Measurements from ENCODE around the gene GUCY1B1.
A peak's percentile ranks its signal among the peaks of the same experiment; 100 is the strongest.

The GUCY1B1 gene

DNA sequence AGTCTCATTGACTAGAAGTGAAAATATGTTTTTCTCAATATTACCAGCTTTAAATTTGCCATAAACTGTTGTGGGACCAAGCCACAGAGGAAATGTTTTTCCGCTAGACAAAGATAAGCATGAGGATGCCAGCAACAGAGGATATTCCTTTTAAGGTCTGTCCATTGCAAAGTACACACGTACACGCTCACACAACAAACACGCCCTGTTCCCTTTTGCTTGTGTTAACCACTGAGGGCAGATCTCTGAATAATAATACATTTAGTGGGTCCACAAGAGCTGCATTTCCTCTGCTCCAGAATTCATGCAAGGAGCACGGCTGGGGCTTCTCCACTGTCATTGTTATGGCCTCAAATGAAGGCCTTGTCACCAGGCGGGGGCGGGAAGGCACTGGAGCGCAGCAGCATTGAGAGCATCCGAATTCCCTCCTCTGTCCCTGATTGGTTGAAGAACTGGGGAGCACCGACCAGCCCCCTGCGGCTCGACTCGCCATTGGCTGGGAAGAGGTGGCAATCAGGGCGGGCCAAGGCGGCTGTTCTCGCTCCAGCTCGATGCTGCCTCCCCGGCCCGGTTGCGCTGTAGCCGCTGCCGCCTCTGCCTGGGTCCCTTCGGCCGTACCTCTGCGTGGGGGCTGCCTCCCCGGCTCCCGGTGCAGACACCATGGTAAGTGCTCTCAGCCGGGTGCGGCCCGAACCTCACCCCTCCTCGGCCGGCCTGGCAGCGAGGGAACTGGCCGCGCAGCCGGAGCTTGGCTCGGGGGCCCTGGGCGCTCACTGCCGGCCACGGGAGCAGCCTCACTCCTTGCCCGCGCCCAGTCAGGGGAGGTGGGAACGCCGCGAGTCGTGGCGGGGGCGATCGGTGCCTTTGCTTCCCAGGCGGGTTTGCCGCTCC, at the start of gene GUCY1B1:
Gene GUCY1B1, plus strand, starts transcription at position 541 of the 891 bp plus-strand sequence. Its CDS starts 120 bp downstream, at position 661.
- no peaks in the 10 kb centered on the region for H4K20me1 ChIP-seq
- H3K27me3 ChIP-seq = peaks cover 24% of the 10 kb centered on the region
- H3K9ac ChIP-seq = peak within 1 kb of the TSS; percentile 72
- no peaks in the 10 kb centered on the region for H3K36me3 ChIP-seq
- no peaks in the 10 kb centered on the region for H3K9me3 ChIP-seq
- peak within 1 kb of the TSS; percentile 97 for H3K4me2 ChIP-seq
- H3K4me3 ChIP-seq = peak within 1 kb of the TSS; percentile 74
- H3K4me1 ChIP-seq = 0 out of 2 replicates have a peak, but pooled peaks cover 5% of the 10 kb centered on the region
- no peak for TF ChIP-seq Cebpa-rat (IDR thresholded peaks at IDR 0.05)
- no peak within 1 kb of the TSS for H3K27ac ChIP-seq

DNA sequence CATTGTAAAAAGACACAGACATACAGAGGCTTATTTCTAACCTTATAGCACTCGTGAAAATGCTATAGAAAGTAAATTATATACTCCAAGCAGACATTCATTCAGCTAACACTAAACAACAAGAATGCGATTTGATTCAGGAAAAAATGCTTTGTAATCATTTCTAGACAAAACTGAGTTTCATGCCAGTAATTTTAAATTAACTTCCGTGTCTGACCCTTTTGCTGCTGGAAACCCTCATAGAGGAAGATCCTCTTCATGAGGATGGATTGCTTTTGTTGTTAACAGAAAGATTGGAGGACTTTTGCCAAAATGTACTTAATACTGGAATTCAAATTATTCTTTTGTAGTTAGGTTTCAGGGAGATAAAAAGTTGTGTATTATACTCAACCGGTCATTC, 48.9 kb upstream of the GUCY1B1 start:
- H3K36me3 ChIP-seq = no peaks in the 10 kb centered on the region
- H3K27ac ChIP-seq = no peak overlapping the region
- H3K4me1 ChIP-seq = no peaks in the 10 kb centered on the region
- no peak for TF ChIP-seq Cebpa-rat (IDR thresholded peaks at IDR 0.05)
- no peaks in the 10 kb centered on the region for H3K9me3 ChIP-seq
- no peak overlapping the region for H3K4me2 ChIP-seq
- no peak overlapping the region for H3K9ac ChIP-seq
- no peaks in the 10 kb centered on the region for H3K27me3 ChIP-seq
- no peak overlapping the region for H3K4me3 ChIP-seq
- no peaks in the 10 kb centered on the region for H4K20me1 ChIP-seq

DNA sequence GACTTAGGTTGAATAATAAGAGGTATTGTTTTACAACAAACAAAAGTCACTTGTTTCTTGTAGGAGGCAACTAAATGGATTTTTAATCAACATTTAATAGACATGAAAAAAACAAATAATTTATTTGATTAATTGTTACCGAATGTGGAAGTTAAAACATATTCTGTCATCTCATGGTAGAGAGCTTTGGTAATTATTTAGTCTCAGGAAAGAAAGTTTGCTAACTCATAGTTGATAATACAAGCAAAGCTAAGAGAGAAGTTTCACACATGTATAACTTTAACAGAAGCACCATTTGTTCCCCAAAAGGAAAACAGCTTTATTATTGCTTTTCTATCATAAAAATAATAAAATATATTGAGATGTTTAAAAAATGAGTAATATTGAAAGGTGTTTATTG, 47.3 kb upstream of the GUCY1B1 start:
- no peaks in the 10 kb centered on the region for H4K20me1 ChIP-seq
- no peaks in the 10 kb centered on the region for H3K9me3 ChIP-seq
- H3K27ac ChIP-seq = no peak overlapping the region
- H3K4me1 ChIP-seq = no peaks in the 10 kb centered on the region
- H3K36me3 ChIP-seq = no peaks in the 10 kb centered on the region
- no peak overlapping the region for H3K4me3 ChIP-seq
- H3K4me2 ChIP-seq = no peak overlapping the region
- no peaks in the 10 kb centered on the region for H3K27me3 ChIP-seq
- no peak for TF ChIP-seq Cebpa-rat (IDR thresholded peaks at IDR 0.05)
- no peak overlapping the region for H3K9ac ChIP-seq

DNA sequence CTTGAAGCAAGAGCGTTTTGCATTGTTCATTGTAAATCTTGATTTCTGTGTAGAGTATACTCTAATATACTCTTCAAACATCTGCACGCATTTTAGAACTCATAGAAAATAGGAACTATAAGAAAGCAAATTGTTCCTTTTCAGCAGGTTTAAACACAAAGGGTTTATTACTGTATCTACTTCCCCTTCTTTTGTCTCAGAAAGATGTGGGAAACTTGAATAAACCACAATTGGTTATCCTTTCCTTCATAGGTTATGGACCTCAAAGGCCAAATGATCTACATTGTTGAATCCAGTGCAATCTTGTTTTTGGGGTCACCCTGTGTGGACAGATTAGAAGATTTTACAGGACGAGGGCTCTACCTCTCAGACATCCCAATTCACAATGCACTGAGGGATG, 46.0 kb upstream of the GUCY1B1 start:
- Histone ChIP-seq H3K4me3 (no peak overlapping the region), H3K9ac (no peak overlapping the region), H3K4me1 (no peaks in the 10 kb centered on the region), H3K9me3 (no peaks in the 10 kb centered on the region), H3K36me3 (no peaks in the 10 kb centered on the region), H4K20me1 (no peaks in the 10 kb centered on the region), H3K27me3 (no peaks in the 10 kb centered on the region), H3K4me2 (no peak overlapping the region), H3K27ac (no peak overlapping the region)
- TF ChIP-seq Cebpa-rat (IDR thresholded peaks at IDR 0.05) = no peak

DNA sequence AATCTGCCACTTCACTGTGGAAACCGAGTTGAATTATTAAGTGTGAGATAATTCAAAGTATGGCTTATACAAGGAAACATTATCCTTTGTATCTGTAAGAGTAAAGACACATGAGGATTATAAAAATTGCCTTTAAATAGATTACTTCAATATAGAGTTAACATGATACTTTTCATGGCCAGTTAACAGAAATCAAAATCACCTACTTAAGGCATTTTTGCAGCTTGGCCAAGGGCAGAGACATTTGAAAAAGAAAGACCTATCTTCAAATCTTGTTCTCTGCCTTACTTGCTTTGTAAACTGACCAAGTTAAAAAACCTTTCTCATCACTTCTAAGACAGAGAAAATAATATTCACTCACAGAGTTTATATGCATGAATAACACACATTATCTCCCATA, 44.9 kb upstream of the GUCY1B1 start:
- no peak overlapping the region for H3K4me3 ChIP-seq
- no peak overlapping the region for H3K4me2 ChIP-seq
- H3K27me3 ChIP-seq = peaks cover 3% of the 10 kb centered on the region; the same call in 1 of the 2 replicates
- TF ChIP-seq Cebpa-rat (IDR thresholded peaks at IDR 0.05) = no peak
- H3K27ac ChIP-seq = no peak overlapping the region
- H3K36me3 ChIP-seq = no peaks in the 10 kb centered on the region
- H4K20me1 ChIP-seq = no peaks in the 10 kb centered on the region
- H3K9me3 ChIP-seq = no peaks in the 10 kb centered on the region
- H3K4me1 ChIP-seq = no peaks in the 10 kb centered on the region
- no peak overlapping the region for H3K9ac ChIP-seq

DNA sequence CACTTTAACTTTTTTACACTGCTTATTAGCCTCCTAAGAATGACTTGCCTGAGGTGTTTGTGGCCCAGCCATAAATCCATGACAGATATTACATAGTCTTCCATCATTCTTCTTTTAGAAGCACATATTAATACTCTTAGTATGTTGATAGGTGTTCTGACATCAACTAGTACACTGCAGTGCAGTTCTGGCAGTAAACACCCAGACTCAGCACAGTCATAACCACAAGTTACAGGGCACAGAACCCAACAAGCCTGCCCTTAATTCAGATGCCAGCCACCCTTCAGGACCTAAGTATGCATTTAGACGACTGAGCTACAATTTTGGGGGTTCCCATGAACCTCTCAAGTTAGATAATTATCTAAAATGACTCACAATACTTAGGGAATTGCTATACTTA, 36.5 kb upstream of the GUCY1B1 start:
- H3K4me2 ChIP-seq = no peak overlapping the region
- H3K27me3 ChIP-seq = peaks cover 3% of the 10 kb centered on the region; the same call in 1 of the 2 replicates
- no peaks in the 10 kb centered on the region for H3K9me3 ChIP-seq
- no peaks in the 10 kb centered on the region for H3K36me3 ChIP-seq
- H3K4me1 ChIP-seq = no peaks in the 10 kb centered on the region
- H3K4me3 ChIP-seq = no peak overlapping the region
- TF ChIP-seq Cebpa-rat (IDR thresholded peaks at IDR 0.05) = no peak
- no peaks in the 10 kb centered on the region for H4K20me1 ChIP-seq
- H3K27ac ChIP-seq = no peak overlapping the region
- H3K9ac ChIP-seq = no peak overlapping the region

DNA sequence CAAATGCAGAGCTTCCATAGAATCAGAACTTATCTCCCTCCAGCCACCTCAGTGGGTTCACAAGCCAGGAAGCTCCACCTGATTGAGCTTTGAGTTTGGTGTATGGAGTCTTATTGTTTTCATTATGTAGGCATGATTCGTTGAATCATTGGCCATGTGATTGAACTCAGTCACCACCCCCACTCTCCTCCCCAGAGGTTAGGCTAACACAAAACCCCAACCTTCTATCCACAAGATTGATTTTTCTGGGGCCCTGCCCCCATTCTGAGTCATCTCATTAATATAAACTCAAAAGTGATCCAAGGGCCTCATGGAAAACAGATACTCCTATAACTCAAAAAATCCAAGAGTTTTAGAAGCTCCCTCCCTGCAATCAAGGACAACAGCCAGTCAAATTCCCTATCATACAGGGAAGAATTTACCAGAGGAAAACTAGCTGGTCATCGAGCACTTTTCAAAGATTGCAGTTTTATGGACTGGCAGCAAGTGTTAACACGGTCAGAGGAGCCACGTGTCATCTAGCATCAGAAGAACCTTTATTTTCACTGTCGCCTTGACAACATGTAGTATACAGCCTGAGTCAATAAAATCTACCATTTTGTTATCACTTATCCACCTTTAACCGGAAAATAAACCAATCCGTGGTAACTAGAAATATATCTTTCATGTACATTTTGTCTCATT, 35.9 kb upstream of the GUCY1B1 start:
- Histone ChIP-seq H3K9me3 (no peaks in the 10 kb centered on the region), H3K4me3 (no peak overlapping the region), H3K27ac (no peak overlapping the region), H3K27me3 (peaks cover 3% of the 10 kb centered on the region; the same call in 1 of the 2 replicates), H3K36me3 (no peaks in the 10 kb centered on the region), H4K20me1 (no peaks in the 10 kb centered on the region), H3K9ac (no peak overlapping the region), H3K4me1 (no peaks in the 10 kb centered on the region), H3K4me2 (no peak overlapping the region)
- TF ChIP-seq Cebpa-rat (IDR thresholded peaks at IDR 0.05) = no peak

DNA sequence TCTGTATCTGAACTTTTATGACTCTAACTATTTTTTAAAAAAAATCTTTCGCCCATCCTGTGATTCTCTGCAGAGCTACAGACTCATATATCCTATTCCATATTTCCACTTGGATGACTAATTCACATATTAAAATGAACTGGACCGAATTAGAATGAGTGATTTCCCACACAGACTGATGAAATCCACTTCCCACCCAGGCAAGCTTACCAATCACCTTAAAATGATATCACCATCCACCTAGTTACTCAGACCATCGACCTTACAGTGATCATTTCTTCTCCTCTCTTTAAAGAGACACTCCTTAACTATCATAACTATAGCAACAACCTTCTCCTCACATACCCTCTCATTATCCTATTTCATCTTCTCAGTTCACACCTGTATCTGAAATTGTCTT, 34.1 kb upstream of the GUCY1B1 start:
- no peak overlapping the region for H3K27ac ChIP-seq
- H3K4me1 ChIP-seq = no peaks in the 10 kb centered on the region
- no peaks in the 10 kb centered on the region for H3K9me3 ChIP-seq
- TF ChIP-seq Cebpa-rat (IDR thresholded peaks at IDR 0.05) = no peak
- no peak overlapping the region for H3K4me2 ChIP-seq
- H3K4me3 ChIP-seq = no peak overlapping the region
- H3K36me3 ChIP-seq = no peaks in the 10 kb centered on the region
- no peaks in the 10 kb centered on the region for H3K27me3 ChIP-seq
- H4K20me1 ChIP-seq = no peaks in the 10 kb centered on the region
- H3K9ac ChIP-seq = no peak overlapping the region

DNA sequence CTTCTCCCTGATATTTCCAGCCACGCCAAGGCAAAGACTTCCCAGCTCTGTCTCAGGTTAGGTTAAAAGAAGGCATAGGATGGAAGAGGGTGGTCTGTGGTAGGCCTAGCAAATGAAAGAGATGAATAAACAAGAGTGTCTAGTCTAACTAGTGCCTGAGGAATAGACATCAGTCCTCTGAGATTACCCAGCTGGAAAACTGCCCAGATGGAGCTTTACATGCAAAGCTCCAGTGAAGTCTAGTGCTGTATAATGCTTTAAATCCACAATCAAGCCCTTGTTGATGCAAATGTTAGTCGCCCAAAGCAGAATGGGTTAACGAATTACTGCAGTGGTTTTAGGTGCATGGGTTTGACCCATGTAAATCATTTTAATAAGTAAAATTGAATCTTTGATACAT, 24.8 kb upstream of the GUCY1B1 start:
- Histone ChIP-seq H3K27ac (no peak overlapping the region), H3K4me2 (no peak overlapping the region), H3K4me1 (no peaks in the 10 kb centered on the region), H3K27me3 (no peaks in the 10 kb centered on the region), H3K9me3 (no peaks in the 10 kb centered on the region), H3K4me3 (no peak overlapping the region), H4K20me1 (no peaks in the 10 kb centered on the region), H3K9ac (no peak overlapping the region), H3K36me3 (no peaks in the 10 kb centered on the region)
- TF ChIP-seq Cebpa-rat (IDR thresholded peaks at IDR 0.05) = no peak

DNA sequence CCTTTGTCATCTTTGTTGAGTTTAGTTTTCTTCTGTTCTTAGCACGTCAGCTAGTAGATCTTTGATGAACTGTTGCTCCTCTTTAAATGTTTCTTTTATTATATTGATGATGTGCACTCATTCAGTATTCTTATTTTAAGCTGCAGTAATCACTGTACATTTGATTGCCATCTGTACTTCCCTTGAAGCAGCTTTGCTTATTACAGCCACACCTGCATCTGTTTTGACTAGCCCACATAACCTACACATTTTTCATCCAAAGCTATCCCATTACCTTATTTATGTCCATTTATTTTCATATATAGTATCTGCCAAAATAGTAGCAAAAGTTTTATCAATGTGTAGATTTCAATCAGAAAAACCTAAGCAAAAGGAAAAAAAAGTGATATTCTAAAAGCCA, 23.9 kb upstream of the GUCY1B1 start:
- H3K9ac ChIP-seq = no peak overlapping the region
- no peak overlapping the region for H3K4me3 ChIP-seq
- no peaks in the 10 kb centered on the region for H3K36me3 ChIP-seq
- H3K27ac ChIP-seq = no peak overlapping the region
- H3K4me1 ChIP-seq = no peaks in the 10 kb centered on the region
- TF ChIP-seq Cebpa-rat (IDR thresholded peaks at IDR 0.05) = no peak
- no peak overlapping the region for H3K4me2 ChIP-seq
- no peaks in the 10 kb centered on the region for H4K20me1 ChIP-seq
- H3K27me3 ChIP-seq = no peaks in the 10 kb centered on the region
- no peaks in the 10 kb centered on the region for H3K9me3 ChIP-seq
